ENCODE results near the gene HSF4. TPM values are rescaled to one million over a fixed set of nuclear protein-coding genes. Genes with fewer than 3 reads are reported as not detected.
A peak's percentile ranks its signal among the peaks of the same experiment; 100 is the strongest.

Gene HSF4
- total RNA-seq, 4 donors from 2014 or later = 56.5 to 351 (median 102) TPM

DNA sequence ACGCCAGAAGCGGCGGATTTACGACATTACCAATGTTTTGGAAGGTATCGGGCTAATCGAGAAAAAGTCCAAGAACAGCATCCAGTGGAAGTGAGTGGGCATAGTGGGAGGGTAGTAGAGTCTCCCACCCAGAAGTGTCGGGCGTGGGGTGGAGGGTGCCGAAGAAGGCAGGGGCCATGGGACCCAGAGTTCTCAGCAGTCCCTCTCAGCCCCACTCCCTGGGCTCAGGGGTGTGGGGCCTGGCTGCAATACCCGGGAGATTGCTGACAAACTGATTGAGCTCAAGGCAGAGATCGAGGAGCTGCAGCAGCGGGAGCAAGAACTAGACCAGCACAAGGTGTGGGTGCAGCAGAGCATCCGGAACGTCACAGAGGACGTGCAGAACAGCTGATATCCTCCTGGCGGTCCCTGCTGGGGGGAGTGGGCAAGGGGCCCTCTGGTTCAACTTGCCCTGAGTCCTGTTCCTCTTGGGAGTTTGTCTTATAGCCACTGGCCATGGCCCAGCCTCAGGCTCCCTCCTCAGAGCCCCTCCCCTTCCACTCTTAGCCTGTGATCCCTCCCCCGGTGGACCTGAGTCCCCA, 28.3 kb downstream of the HSF4 start:
- peak overlapping the region; percentile 83 for H3K4me3 ChIP-seq
- H3K27ac ChIP-seq = peak overlapping the region; percentile 55
- H3K36me3 ChIP-seq = peaks cover 41% of the 10 kb centered on the region
- DNase-seq (ENCODE audit: low spot score in 2 of 2) = no peak
- peaks cover 36% of the 10 kb centered on the region for H3K4me1 ChIP-seq
- H3K9me3 ChIP-seq = no peaks in the 10 kb centered on the region
- TF ChIP-seq EP300 (IDR thresholded peaks at IDR 0.05) (no peak), POLR2A (IDR thresholded peaks at IDR 0.05) (no peak), POLR2AphosphoS5 (IDR thresholded peaks at IDR 0.05) (no peak)
- TF ChIP-seq, protein P1, sequence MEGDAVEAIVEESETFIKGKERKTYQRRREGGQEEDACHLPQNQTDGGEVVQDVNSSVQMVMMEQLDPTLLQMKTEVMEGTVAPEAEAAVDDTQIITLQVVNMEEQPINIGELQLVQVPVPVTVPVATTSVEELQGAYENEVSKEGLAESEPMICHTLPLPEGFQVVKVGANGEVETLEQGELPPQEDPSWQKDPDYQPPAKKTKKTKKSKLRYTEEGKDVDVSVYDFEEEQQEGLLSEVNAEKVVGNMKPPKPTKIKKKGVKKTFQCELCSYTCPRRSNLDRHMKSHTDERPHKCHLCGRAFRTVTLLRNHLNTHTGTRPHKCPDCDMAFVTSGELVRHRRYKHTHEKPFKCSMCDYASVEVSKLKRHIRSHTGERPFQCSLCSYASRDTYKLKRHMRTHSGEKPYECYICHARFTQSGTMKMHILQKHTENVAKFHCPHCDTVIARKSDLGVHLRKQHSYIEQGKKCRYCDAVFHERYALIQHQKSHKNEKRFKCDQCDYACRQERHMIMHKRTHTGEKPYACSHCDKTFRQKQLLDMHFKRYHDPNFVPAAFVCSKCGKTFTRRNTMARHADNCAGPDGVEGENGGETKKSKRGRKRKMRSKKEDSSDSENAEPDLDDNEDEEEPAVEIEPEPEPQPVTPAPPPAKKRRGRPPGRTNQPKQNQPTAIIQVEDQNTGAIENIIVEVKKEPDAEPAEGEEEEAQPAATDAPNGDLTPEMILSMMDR (IDR thresholded peaks at IDR 0.05) = no peak
- H3K27me3 ChIP-seq = no peaks in the 10 kb centered on the region
- 25% methylated on average over 17 of the region's 17 CpGs for WGBS

DNA sequence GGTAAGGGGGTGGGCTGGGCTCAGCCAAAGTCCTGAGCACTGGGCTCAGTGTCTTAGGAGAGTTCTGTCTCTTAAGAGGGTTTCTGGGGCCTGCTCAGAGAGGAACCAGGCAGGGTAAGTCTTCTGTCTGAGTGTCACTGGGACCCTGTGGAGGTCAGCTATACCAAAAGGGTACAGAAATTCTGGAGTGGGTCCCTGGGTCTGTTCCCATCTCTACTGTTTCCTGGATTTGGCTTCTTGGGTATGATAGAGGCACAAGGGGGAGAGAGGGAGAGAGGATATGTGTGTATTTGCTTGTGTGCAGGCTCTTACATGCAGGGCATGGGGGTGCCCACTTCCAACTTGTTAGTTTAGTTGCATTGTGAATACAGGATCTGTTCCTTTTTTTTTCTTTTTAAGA, 29.0 kb downstream of the HSF4 start:
- H3K36me3 ChIP-seq = peaks cover 44% of the 10 kb centered on the region
- H3K4me3 ChIP-seq = peak overlapping the region; percentile 83
- no peaks in the 10 kb centered on the region for H3K9me3 ChIP-seq

DNA sequence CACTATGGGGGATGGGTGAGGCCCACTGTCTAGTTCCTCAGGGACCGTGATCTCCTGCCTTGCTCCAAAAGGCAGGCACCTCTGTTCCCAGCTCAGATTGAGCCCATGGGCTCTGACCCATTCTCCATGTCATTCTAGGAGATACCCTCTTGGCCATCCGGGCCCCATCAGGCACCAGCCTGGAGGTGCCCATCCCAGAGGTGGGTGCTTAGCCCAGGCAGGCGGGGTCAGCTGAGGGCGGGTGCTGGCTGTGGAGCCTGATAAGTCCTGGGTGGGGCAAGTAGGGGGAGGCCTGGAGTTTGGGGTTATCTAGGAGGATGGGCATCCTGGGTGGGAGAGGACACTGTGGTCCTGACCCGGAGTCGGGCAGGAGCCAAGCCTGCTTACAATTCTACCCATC, 29.7 kb downstream of the HSF4 start:
- 84% methylated on average over 6 of the region's 6 CpGs for WGBS
- peaks cover 44% of the 10 kb centered on the region for H3K36me3 ChIP-seq
- no peak overlapping the region for H3K27ac ChIP-seq
- no peaks in the 10 kb centered on the region for H3K27me3 ChIP-seq
- no peak for DNase-seq (ENCODE audit: low spot score in 2 of 2)
- TF ChIP-seq, protein P1 (IDR thresholded peaks at IDR 0.05) = no peak
- no peak for TF ChIP-seq POLR2A (IDR thresholded peaks at IDR 0.05)
- TF ChIP-seq POLR2AphosphoS5 (IDR thresholded peaks at IDR 0.05) = no peak
- no peak for TF ChIP-seq EP300 (IDR thresholded peaks at IDR 0.05)
- H3K9me3 ChIP-seq = no peaks in the 10 kb centered on the region
- H3K4me1 ChIP-seq = peaks cover 50% of the 10 kb centered on the region
- no peak overlapping the region for H3K4me3 ChIP-seq

More for the DNA sequence above, 29.0 kb downstream of the HSF4 start:
- TF ChIP-seq POLR2AphosphoS5 (IDR thresholded peaks at IDR 0.05) = no peak
- TF ChIP-seq, protein P1 (IDR thresholded peaks at IDR 0.05) = no peak
- Histone ChIP-seq H3K4me1 (peaks cover 43% of the 10 kb centered on the region), H3K27me3 (no peaks in the 10 kb centered on the region), H3K27ac (no peak overlapping the region)
- DNase-seq (ENCODE audit: low spot score in 2 of 2) = no peak

DNA sequence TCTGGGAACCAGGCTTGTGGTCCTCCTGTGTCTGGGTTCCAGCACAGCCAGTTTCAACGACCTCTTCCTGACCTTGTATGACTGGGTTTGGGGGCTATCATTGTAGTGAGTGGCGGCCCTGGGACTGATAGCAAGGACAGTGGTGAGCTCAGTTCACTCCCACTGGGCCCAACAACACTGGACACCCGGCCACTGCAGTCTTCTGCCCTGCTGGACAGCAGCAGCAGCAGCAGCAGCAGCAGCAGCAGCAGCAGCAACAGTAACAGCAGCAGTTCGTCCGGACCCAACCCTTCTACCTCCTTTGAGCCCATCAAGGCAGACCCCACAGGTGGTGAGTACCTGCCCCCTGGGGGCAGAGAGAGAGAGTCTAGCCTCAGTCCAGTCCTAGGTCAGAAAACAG, 31.1 kb downstream of the HSF4 start:
- no peak for DNase-seq (ENCODE audit: low spot score in 2 of 2)
- H3K36me3 ChIP-seq = peaks cover 44% of the 10 kb centered on the region
- 70% methylated on average over 2 of the region's 5 CpGs for whole genome bisulfite sequencing
- no peaks in the 10 kb centered on the region for H3K27me3 ChIP-seq
- H3K4me1 ChIP-seq = peaks cover 60% of the 10 kb centered on the region
- no peak overlapping the region for H3K4me3 ChIP-seq
- no peaks in the 10 kb centered on the region for H3K9me3 ChIP-seq
- H3K27ac ChIP-seq = no peak overlapping the region
- TF ChIP-seq, protein P1 (IDR thresholded peaks at IDR 0.05) = no peak
- TF ChIP-seq EP300 (IDR thresholded peaks at IDR 0.05) = no peak

DNA sequence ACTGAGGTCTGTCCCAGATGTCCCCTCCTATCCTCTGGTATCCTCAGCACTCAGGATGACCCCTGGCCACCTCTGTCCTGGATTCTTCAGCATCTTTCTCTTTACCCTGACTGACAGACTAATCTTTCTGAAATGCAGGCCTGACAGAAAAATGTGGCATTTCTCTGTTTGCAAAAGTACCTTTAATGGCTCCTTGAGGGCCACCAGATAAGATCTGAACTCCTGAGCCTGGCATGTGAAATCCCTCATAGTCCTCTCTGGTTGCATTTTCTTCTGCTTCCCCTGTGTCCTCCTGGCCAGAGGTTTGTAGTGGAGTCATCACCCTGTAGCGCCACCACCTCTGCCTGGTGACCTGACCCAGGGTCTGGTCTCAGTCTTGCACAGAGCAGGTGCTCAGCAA, 32.3 kb downstream of the HSF4 start:
- 100% methylated on average over 1 of the region's 1 CpG for WGBS
- Histone ChIP-seq H3K4me3 (no peak overlapping the region), H3K9me3 (no peaks in the 10 kb centered on the region), H3K4me1 (peaks cover 53% of the 10 kb centered on the region), H3K27me3 (no peaks in the 10 kb centered on the region), H3K36me3 (peaks cover 52% of the 10 kb centered on the region), H3K27ac (no peak overlapping the region)
- DNase-seq (ENCODE audit: low spot score in 2 of 2) = no peak
- TF ChIP-seq POLR2A (IDR thresholded peaks at IDR 0.05) = no peak
- TF ChIP-seq POLR2AphosphoS5 (IDR thresholded peaks at IDR 0.05) = no peak
- TF ChIP-seq, protein P1 (IDR thresholded peaks at IDR 0.05) = no peak
- TF ChIP-seq EP300 (IDR thresholded peaks at IDR 0.05) = no peak
